Endothelial cell of umbilical vein (primary cell): Measurements from ENCODE around the gene SLC25A33. TPM values are rescaled to one million over a fixed set of nuclear protein-coding genes. Genes with fewer than 3 reads are reported as not detected.

Experiments used
- BruUV-seq: library from RNA; stranded (reverse); fragments of 400-500 nt; replicated peaks from 2 replicates; lab custom pipeline; 2021; lab: Mats Ljungman, UMichigan
- CTCF ChIA-PET: fragments of 300-600, 350-600 bp; sonication (Branson Sonifier 250); formaldehyde crosslinking; loops from one replicate; lab custom pipeline; 2021; ENCODE audit warnings: antibody characterized with exemption, inconsistent platforms; lab: Charles Lee
- POLR2A ChIA-PET: fragments of 300-600, 350-600 bp; sonication (Branson Sonifier 250); formaldehyde crosslinking; loops from one replicate; lab custom pipeline; 2021; ENCODE audit warnings: antibody characterized with exemption, inconsistent platforms; lab: Charles Lee
- DNase-seq: peaks from one replicate; pipeline ENCODE4 v3.0.0-alpha.2; 2011; ENCODE audit warnings: low read depth, low spot score
- FAIRE-seq: peaks from 2 replicates; lab custom pipeline; 2011; peaks lifted over from hg19 to GRCh38; lab: Jason Lieb, UNC
- H2AFZ ChIP-seq: 2 replicates; pipeline ENCODE4 v1.6.0; 2012; ENCODE audit warnings: low read depth, low read length, control low read depth, inconsistent platforms
- H3K27ac ChIP-seq: 2 replicates; pipeline ENCODE4 v1.5.1; 2011; ENCODE audit warnings: low read depth, mild to moderate bottlenecking, control low read depth, low read length, moderate library complexity; ENCODE audit not compliant: insufficient read depth
- H3K27me3 ChIP-seq, 2 experiments: 2 replicates each; pipeline versions ENCODE4 v1.6.0 to v1.6.1; 2011; ENCODE audit warnings: low read length in 2 of 2, mixed read lengths in 1 of 2; ENCODE audit not compliant: control insufficient read depth in 2 of 2, insufficient read depth in 2 of 2
- H3K36me3 ChIP-seq, 2 experiments: 2 replicates in 1 of 2; 3 replicates in 1 of 2; pipeline ENCODE4 v1.5.1; 2011; ENCODE audit warnings: low read length in 2 of 2, mild to moderate bottlenecking in 1 of 2, moderate library complexity in 1 of 2; ENCODE audit not compliant: control insufficient read depth in 2 of 2, insufficient read depth in 2 of 2; ENCODE audit errors: extremely low read depth in 1 of 2
- H3K4me1 ChIP-seq: 3 replicates; pipeline ENCODE4 v1.5.1; 2011; ENCODE audit warnings: mild to moderate bottlenecking, low read length; ENCODE audit not compliant: control insufficient read depth, insufficient read depth; ENCODE audit errors: extremely low read depth
- H3K4me2 ChIP-seq: 2 replicates; pipeline ENCODE4 v1.6.1; 2011; ENCODE audit warnings: low read length, control low read depth, mixed read lengths; ENCODE audit not compliant: insufficient read depth
- H3K4me3 ChIP-seq, 3 experiments: fragments of 200-600 bp in 1 of 3; sonication (generic), shearing (Covaris generic) in 1 of 3; replicated peaks in 1 of 3; 2 replicates each; pipeline ENCODE4 v1.5.1; 2011 to 2016; ENCODE audit warnings: control low read depth in 3 of 3, low read length in 3 of 3, mild to moderate bottlenecking in 2 of 3, inconsistent platforms in 1 of 3, low read depth in 1 of 3, moderate library complexity in 1 of 3; ENCODE audit not compliant: insufficient read depth in 1 of 3
- H3K79me2 ChIP-seq: 2 replicates; pipeline ENCODE4 v1.6.0; 2012; ENCODE audit warnings: low read length, inconsistent platforms; ENCODE audit not compliant: control insufficient read depth, insufficient read depth
- H3K9ac ChIP-seq: replicated peaks from 2 replicates; pipeline ENCODE3; 2011; ENCODE audit warnings: low read length, control low read depth; ENCODE audit not compliant: insufficient read depth; ENCODE audit errors: extremely low read depth
- H3K9me1 ChIP-seq: replicated peaks from 3 replicates; pipeline ENCODE4 v1.6.0; 2011; ENCODE audit warnings: mild to moderate bottlenecking, low read length; ENCODE audit not compliant: control insufficient read depth, insufficient read depth; ENCODE audit errors: extremely low read depth
- H3K9me3 ChIP-seq: replicated peaks from 2 replicates; pipeline ENCODE4 v1.5.1; 2012; ENCODE audit warnings: low read length, inconsistent platforms; ENCODE audit not compliant: control insufficient read depth, insufficient read depth
- H4K20me1 ChIP-seq: replicated peaks from 2 replicates; pipeline ENCODE3; 2011; ENCODE audit warnings: mild to moderate bottlenecking, low read length; ENCODE audit not compliant: control insufficient read depth, insufficient read depth; ENCODE audit errors: extremely low read depth
- EZH2 ChIP-seq: IDR thresholded peaks from 2 replicates; pipeline ENCODE4 v1.6.1; 2012; ENCODE audit warnings: borderline replicate concordance, low read depth, mild to moderate bottlenecking, moderate library complexity, low read length, inconsistent platforms; ENCODE audit not compliant: severe bottlenecking
- FOS ChIP-seq: IDR thresholded peaks from 2 replicates; pipeline ENCODE4 v1.6.1; 2011; ENCODE audit warnings: mild to moderate bottlenecking, low read length, moderate library complexity, borderline replicate concordance; ENCODE audit not compliant: insufficient read depth
- GATA2 ChIP-seq: IDR thresholded peaks from 2 replicates; pipeline ENCODE4 v1.7.0; 2011; ENCODE audit warnings: low read depth, mild to moderate bottlenecking, moderate library complexity, mixed read lengths, low read length; ENCODE audit not compliant: insufficient read length, insufficient read depth
- POLR2A ChIP-seq: IDR thresholded peaks from 2 replicates; pipeline ENCODE4 v1.6.1; 2012; ENCODE audit warnings: low read depth, mild to moderate bottlenecking, control low read depth, low read length
- POLR2AphosphoS5 ChIP-seq: IDR thresholded peaks from 2 replicates; pipeline ENCODE4 v1.6.1; 2012; ENCODE audit warnings: low read depth, mild to moderate bottlenecking, control low read depth, low read length, moderate library complexity; ENCODE audit not compliant: insufficient read depth
- dilution Hi-C: fragments of 300-500 bp; cut with MboI; formaldehyde crosslinking; loops from one replicate; pipeline ENCODE4 v1.15.0; 2019; ENCODE audit warnings: low sequenced_read_pairs; ENCODE audit not compliant: extremely low pct_ligation_motif_present
- intact Hi-C: fragments of 100-400 bp; cut with micrococcal nuclease; formaldehyde crosslinking; loops from one replicate; pipeline ENCODE4 v1.10.0; 2022
- polyA plus RNA-seq, 4 experiments: library from polyadenylated mRNA; depleted of rRNA in 3 of 4; stranded (reverse) in 3 of 4; unstranded in 1 of 4; fragments of >200 nt; gene quantifications; 2 replicates each; pipeline versions ENCODE4 v1.2.1 to v1.2.3, GENCODE V29; 2011 to 2012; ENCODE audit warnings: missing spikeins in 1 of 4
- total RNA-seq: library from RNA; stranded (reverse); gene quantifications from 2 replicates; pipeline ENCODE4 v1.2.3, GENCODE V29; 2021
- TF ChIP-seq, protein P1 (sequence below), 2 donors: IDR thresholded peaks; 1 replicate in 1 of 2; 2 replicates in 1 of 2; pipeline ENCODE4 v1.5.1; 2011; ENCODE audit warnings: low read length in 2 of 2, mild to moderate bottlenecking in 2 of 2, moderate library complexity in 2 of 2, control low read depth in 1 of 2, inconsistent platforms in 1 of 2, low read depth in 1 of 2; ENCODE audit not compliant: insufficient read depth in 1 of 2; ENCODE audit errors: extremely low read depth in 1 of 2

The SLC25A33 gene
- total and polyA plus RNA-seq, 2 donors (not counting 3 experiments of a cell fraction or from before 2014, with no cell fraction given): 3.8 to 6.6 TPM

DNA sequence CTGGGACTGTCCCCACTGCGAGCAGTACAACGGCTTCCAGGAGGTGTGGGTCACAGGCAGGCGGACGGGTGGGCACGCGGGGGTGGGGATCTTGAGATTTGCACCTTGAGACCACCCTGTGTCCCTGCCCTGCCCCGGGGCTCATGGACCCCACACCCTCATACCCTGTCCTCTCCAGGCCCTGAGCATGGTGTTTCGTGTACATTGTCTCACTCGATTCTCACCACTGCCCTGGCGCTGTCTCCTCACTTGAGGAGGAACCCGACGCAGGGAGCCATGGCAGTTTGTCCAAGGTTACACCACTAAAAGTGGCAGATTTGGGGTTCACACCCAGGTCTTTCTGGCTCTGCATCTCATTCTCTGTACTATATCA, 56.7 kb downstream of the SLC25A33 start:
- H3K4me1 ChIP-seq: peaks cover 12% of the 10 kb centered on the region
- ChIA-PET CTCF (no interaction called here), POLR2A (no interaction called here)
- H3K4me3 ChIP-seq: no peak overlapping the region
- TF ChIP-seq GATA2: no peak
- no peak for TF ChIP-seq POLR2A
- TF ChIP-seq POLR2AphosphoS5: no peak
- no peak for DNase-seq
- H3K4me2 ChIP-seq: no peak overlapping the region
- no TSS peak for BruUV-seq
- no peaks in the 10 kb centered on the region for H3K9me3 ChIP-seq
- H2AFZ ChIP-seq: no peak overlapping the region
- no peaks in the 10 kb centered on the region for H4K20me1 ChIP-seq
- peaks cover 0 to 14% of the 10 kb centered on the region in 2 experiments for H3K36me3 ChIP-seq
- peaks cover 49% of the 10 kb centered on the region for H3K79me2 ChIP-seq
- H3K27ac ChIP-seq: no peak overlapping the region
- intact Hi-C loops: no loop called here
- H3K9me1 ChIP-seq: no peaks in the 10 kb centered on the region
- dilution Hi-C loops: no loop called here
- FAIRE-seq: no peak
- H3K27me3 ChIP-seq: no peaks in the 10 kb centered on the region
- H3K9ac ChIP-seq: no peak overlapping the region

DNA sequence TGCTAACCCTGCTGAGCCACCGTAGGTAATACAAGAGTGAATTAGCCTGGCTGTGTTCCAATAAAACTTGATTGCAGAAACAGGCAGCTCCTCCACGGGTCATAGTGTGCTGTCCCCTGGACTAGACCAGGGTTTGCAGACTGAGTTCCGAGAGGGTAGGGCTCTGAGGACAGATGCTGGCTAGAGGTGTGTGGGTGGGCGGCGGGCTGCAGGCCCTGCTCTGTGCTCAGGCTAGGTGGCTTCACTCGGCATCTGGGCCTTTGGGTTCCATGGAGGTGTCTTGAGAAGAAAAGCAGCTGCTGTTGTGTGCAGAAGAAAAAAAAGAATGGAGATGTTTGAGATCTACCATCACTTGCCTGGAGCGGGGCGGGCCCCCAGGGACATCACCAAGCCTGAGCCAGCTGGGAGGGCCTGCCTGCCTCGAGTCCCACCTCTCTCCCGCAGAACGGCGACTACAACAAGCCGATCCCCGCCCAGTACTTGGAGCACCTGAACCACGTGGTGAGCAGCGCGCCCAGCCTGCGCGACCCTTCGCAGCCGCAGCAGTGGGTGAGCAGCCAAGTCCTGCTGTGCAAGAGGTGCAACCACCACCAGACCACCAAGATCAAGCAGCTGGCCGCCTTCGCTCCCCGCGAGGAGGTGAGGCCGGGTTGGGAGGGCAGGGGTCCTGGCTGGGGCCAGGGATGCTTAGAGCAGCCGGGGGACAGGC, 57.3 kb downstream of the SLC25A33 start:
- Histone ChIP-seq H2AFZ (no peak overlapping the region), H3K79me2 (peaks cover 43% of the 10 kb centered on the region), H3K36me3 (peaks cover 0 to 20% of the 10 kb centered on the region in 2 experiments), H3K9me3 (no peaks in the 10 kb centered on the region), H4K20me1 (no peaks in the 10 kb centered on the region), H3K9me1 (no peaks in the 10 kb centered on the region), H3K27ac (no peak overlapping the region), H3K4me2 (no peak overlapping the region), H3K4me1 (peaks cover 12% of the 10 kb centered on the region), H3K9ac (no peak overlapping the region), H3K27me3 (no peaks in the 10 kb centered on the region), H3K4me3 (no peak overlapping the region)
- TF ChIP-seq, protein P1, sequence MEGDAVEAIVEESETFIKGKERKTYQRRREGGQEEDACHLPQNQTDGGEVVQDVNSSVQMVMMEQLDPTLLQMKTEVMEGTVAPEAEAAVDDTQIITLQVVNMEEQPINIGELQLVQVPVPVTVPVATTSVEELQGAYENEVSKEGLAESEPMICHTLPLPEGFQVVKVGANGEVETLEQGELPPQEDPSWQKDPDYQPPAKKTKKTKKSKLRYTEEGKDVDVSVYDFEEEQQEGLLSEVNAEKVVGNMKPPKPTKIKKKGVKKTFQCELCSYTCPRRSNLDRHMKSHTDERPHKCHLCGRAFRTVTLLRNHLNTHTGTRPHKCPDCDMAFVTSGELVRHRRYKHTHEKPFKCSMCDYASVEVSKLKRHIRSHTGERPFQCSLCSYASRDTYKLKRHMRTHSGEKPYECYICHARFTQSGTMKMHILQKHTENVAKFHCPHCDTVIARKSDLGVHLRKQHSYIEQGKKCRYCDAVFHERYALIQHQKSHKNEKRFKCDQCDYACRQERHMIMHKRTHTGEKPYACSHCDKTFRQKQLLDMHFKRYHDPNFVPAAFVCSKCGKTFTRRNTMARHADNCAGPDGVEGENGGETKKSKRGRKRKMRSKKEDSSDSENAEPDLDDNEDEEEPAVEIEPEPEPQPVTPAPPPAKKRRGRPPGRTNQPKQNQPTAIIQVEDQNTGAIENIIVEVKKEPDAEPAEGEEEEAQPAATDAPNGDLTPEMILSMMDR (IDR thresholded peaks at IDR 0.05; ENCODE audit: extremely low read depth in 1 of 2, insufficient read depth in 1 of 2, low read depth in 1 of 2, low read length in 2 of 2): no peak
- TF ChIP-seq POLR2A (no peak), EZH2 (no peak), POLR2AphosphoS5 (no peak), FOS (no peak)
- dilution Hi-C loops: no loop called here
- intact Hi-C loops: no loop called here
- no peak for DNase-seq
- CTCF ChIA-PET: no interaction called here
- BruUV-seq: no TSS peak
- FAIRE-seq: no peak
- POLR2A ChIA-PET: no interaction called here
